ENCODE measurements around the gene SLCO4A1. TPM values are rescaled to one million over a fixed set of nuclear protein-coding genes. Genes with fewer than 3 reads are reported as not detected.

SLCO4A1 gene
- total RNA-seq, 1 donor from 2014 or later, result 1.4 TPM

- Mint-ChIP-seq H3K9me3 (ENCODE audit: unreplicated experiment) (no peaks in the 10 kb centered on the region), H3K4me1 (ENCODE audit: unreplicated experiment) (no peaks in the 10 kb centered on the region), H3K27ac (ENCODE audit: unreplicated experiment) (no peak overlapping the region), H3K4me3 (ENCODE audit: unreplicated experiment) (no peak overlapping the region), H3K36me3 (ENCODE audit: low read depth, unreplicated experiment) (no peaks in the 10 kb centered on the region), H3K27me3 (ENCODE audit: unreplicated experiment) (peaks cover 6% of the 10 kb centered on the region)
- DNase-seq (ENCODE audit: low spot score), result no peak
- TF ChIP-seq, protein P1, sequence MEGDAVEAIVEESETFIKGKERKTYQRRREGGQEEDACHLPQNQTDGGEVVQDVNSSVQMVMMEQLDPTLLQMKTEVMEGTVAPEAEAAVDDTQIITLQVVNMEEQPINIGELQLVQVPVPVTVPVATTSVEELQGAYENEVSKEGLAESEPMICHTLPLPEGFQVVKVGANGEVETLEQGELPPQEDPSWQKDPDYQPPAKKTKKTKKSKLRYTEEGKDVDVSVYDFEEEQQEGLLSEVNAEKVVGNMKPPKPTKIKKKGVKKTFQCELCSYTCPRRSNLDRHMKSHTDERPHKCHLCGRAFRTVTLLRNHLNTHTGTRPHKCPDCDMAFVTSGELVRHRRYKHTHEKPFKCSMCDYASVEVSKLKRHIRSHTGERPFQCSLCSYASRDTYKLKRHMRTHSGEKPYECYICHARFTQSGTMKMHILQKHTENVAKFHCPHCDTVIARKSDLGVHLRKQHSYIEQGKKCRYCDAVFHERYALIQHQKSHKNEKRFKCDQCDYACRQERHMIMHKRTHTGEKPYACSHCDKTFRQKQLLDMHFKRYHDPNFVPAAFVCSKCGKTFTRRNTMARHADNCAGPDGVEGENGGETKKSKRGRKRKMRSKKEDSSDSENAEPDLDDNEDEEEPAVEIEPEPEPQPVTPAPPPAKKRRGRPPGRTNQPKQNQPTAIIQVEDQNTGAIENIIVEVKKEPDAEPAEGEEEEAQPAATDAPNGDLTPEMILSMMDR (IDR thresholded peaks at IDR 0.05; ENCODE audit: unreplicated experiment), result no peak
These were observed 46.8 kb upstream of the SLCO4A1 start for GRCh38 chr20:62595491-62595890.

GRCh38 chr20:62596486-62596885 is 45.8 kb upstream of the SLCO4A1 start:
- H3K27ac Mint-ChIP-seq (ENCODE audit: unreplicated experiment), result no peak overlapping the region
- H3K4me3 Mint-ChIP-seq (ENCODE audit: unreplicated experiment), result no peak overlapping the region
- no peaks in the 10 kb centered on the region for H3K36me3 Mint-ChIP-seq (ENCODE audit: low read depth, unreplicated experiment)
- no peak for DNase-seq (ENCODE audit: low spot score)
- H3K9me3 Mint-ChIP-seq (ENCODE audit: unreplicated experiment), result no peaks in the 10 kb centered on the region
- no peaks in the 10 kb centered on the region for H3K4me1 Mint-ChIP-seq (ENCODE audit: unreplicated experiment)
- TF ChIP-seq, protein P1 (IDR thresholded peaks at IDR 0.05; ENCODE audit: unreplicated experiment), result no peak
- peaks cover 6% of the 10 kb centered on the region for H3K27me3 Mint-ChIP-seq (ENCODE audit: unreplicated experiment)

DNA sequence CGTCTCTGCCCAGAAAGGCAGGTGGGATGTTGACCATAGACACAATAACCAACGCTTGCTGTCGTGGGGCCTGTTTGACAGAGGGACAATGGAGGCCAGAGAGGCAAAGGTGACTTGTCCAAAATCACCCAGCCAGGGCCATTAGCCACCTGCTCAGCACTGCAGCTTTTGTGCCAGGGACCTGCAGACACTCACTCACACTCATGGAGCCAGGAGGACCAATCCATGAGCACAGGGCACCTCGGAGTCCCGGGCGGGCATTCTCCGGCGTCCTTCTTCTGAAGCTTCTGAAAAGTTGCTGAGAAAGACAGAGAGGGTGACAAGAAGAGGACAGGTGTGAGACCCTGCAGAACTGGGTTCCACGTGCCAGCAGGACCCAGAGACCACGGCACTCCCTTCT is 45.4 kb upstream of the SLCO4A1 start:
- Mint-ChIP-seq H3K27me3 (ENCODE audit: unreplicated experiment) (peaks cover 3% of the 10 kb centered on the region), H3K36me3 (ENCODE audit: low read depth, unreplicated experiment) (no peaks in the 10 kb centered on the region), H3K27ac (ENCODE audit: unreplicated experiment) (no peak overlapping the region), H3K4me3 (ENCODE audit: unreplicated experiment) (no peak overlapping the region), H3K9me3 (ENCODE audit: unreplicated experiment) (no peaks in the 10 kb centered on the region), H3K4me1 (ENCODE audit: unreplicated experiment) (no peaks in the 10 kb centered on the region)
- no peak for DNase-seq (ENCODE audit: low spot score)
- TF ChIP-seq, protein P1 (IDR thresholded peaks at IDR 0.05; ENCODE audit: unreplicated experiment), result no peak

- peaks cover 2% of the 10 kb centered on the region for H3K27me3 Mint-ChIP-seq (ENCODE audit: unreplicated experiment)
- TF ChIP-seq, protein P1 (IDR thresholded peaks at IDR 0.05; ENCODE audit: unreplicated experiment), result no peak
- no peaks in the 10 kb centered on the region for H3K4me1 Mint-ChIP-seq (ENCODE audit: unreplicated experiment)
- H3K36me3 Mint-ChIP-seq (ENCODE audit: low read depth, unreplicated experiment), result no peaks in the 10 kb centered on the region
- no peak overlapping the region for H3K27ac Mint-ChIP-seq (ENCODE audit: unreplicated experiment)
- H3K9me3 Mint-ChIP-seq (ENCODE audit: unreplicated experiment), result no peaks in the 10 kb centered on the region
- DNase-seq (ENCODE audit: low spot score), result no peak
- H3K4me3 Mint-ChIP-seq (ENCODE audit: unreplicated experiment), result no peak overlapping the region
These were observed 44.7 kb upstream of the SLCO4A1 start for GRCh38 chr20:62597416-62598115.

GRCh38 chr20:62598761-62599194 is 43.5 kb upstream of the SLCO4A1 start:
- Mint-ChIP-seq H3K4me3 (ENCODE audit: unreplicated experiment) (no peak overlapping the region), H3K27ac (ENCODE audit: unreplicated experiment) (no peak overlapping the region), H3K27me3 (ENCODE audit: unreplicated experiment) (peaks cover 2% of the 10 kb centered on the region), H3K9me3 (ENCODE audit: unreplicated experiment) (no peaks in the 10 kb centered on the region), H3K4me1 (ENCODE audit: unreplicated experiment) (no peaks in the 10 kb centered on the region), H3K36me3 (ENCODE audit: low read depth, unreplicated experiment) (no peaks in the 10 kb centered on the region)
- DNase-seq (ENCODE audit: low spot score), result no peak
- TF ChIP-seq, protein P1 (IDR thresholded peaks at IDR 0.05; ENCODE audit: unreplicated experiment), result no peak

All from endothelial cell (in vitro differentiated cells).